HG02642 (cell line): ENCODE results near the gene GMPPB.

Source experiments
- ATAC-seq: cut with Tn5 transposase; IDR thresholded peaks from one replicate; pipeline ENCODE4 v1.9.1; 2021; ENCODE audit warnings: mild to moderate bottlenecking; ENCODE audit not compliant: unreplicated experiment, poor library complexity

GMPPB gene

GRCh38 chr3:49715611-49716121 lies 8.1 kb downstream of the GMPPB start:
- ATAC-seq, result no peak

- ATAC-seq, result no peak
These were observed 8.8 kb downstream of the GMPPB start for GRCh38 chr3:49714728-49715550.

GRCh38 chr3:49713336-49714105 lies 10.2 kb downstream of the GMPPB start:
- ATAC-seq, result no peak

- ATAC-seq, result no peak
These were observed 11.0 kb downstream of the GMPPB start for GRCh38 chr3:49712631-49713317.

DNA sequence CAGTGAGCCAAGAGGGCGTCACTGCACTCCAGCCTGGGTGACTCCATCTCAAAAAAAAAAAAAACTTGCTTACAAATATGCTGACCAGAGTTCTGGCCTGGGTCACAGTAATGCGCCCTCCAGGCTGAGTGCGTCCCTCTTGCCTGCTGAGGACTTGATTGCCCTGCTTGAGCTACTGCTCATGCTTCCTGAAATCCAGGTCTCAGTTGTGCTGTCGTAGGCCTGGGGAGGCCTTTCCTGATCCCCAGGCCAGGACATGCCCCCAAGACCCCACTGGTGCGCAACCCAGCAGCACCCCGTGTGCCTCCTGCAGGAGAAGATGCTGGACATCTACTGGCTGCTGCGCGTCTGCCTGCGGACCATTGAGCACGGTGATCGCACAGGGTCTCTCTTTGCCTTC lies 11.6 kb downstream of the GMPPB start:
- no peak for ATAC-seq

- ATAC-seq, result no peak
These were observed 12.3 kb downstream of the GMPPB start for GRCh38 chr3:49711489-49711888.

DNA sequence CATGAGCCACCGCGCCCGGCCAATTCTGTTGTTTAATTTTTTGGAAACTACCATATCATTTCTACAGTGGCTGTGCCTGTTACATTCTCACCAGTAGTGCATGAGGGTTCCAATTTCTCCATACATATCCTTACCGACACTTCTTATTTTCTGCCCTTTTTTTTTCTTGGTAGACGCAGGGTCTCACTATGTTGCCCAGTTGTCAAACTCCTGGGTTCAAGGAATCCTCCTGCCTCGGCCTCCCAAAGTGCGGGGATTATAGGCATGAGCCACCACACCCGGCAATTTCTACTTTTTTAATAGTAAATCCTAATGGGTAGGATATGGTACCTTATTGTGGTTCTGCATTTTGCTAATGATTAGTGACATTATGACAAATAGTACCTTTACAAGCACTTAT lies 13.9 kb downstream of the GMPPB start:
- no peak for ATAC-seq

- no peak for ATAC-seq
These were observed 16.7 kb downstream of the GMPPB start for GRCh38 chr3:49707113-49707480.

DNA sequence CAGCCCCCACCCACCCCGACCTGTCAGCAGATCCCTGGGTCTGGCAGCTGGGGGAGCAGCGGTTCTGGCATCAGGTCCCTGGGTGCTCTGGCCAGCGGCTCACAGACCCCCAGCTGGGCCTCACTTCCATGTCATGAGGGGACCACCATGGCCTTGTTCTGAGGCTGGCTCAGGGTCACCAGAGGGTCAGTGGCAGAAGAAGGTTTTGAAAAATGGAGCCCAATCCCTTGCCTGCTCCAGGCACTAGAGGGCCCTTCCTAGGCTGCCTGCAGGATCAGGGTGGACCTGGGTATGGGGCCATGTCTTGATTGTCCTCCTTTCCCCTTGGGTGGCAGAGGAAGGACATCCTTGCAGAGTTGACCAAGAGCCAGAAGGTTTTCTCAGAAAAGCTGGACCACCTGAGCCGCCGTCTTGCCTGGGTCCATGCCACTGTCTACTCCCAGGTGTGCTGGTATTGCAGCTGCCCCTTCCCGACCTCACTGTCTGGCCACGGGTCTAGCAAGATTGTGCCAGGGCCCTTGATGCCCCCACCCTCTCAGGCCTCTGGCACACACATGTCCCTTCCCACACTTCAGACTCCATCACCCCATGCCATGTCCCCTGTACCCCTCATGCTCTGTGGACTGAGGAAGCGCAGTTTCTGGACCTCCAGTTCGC lies 17.2 kb downstream of the GMPPB start:
- ATAC-seq, result no peak

DNA sequence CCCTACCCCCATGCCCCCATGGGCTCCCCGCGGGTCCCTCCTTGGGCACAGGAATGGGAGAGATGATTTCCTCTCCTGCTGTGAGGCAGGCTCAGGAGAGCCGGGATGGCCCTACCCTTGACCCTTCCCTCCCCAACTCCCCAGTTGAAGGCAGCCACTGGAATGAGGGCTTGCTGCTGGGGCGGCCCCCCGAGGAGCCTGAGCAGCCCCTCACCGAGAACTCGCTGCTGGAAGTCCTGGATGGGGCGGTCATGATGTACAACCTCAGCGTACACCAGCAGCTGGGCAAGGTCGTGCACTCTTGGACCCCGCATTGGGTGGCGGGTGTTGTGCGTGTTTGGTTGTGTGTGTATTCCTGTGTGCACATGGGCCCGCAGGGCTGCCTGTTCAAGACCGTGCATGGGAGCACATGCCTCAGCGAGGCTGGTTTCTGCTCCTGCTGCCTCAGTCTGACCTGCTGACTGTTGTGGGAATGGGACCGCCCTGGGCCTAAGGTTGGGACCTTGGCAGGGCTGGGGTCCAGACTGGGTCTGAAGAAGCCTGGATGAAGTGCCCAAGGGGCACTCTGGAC lies 18.3 kb downstream of the GMPPB start:
- ATAC-seq, result no peak

DNA sequence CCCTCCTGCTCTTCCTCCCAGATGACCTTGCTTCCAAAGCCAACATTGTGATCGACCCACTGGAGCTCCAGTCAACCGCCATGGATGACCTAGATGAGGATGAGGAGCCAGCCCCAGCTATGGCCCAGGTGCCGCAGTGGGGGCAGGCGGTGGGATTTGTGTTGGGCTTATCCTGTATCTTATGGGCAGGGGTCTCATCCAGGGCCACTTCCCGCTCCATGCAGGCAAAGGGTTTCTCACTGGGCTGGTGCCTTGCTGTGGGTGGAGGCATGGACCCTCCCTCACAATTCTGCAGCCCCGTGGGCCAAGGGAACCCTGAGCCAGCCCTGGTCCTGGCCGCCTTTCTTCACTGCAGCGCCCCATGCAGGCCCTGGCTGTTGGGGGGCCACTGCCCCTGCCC lies 19.1 kb downstream of the GMPPB start:
- ATAC-seq, result no peak

DNA sequence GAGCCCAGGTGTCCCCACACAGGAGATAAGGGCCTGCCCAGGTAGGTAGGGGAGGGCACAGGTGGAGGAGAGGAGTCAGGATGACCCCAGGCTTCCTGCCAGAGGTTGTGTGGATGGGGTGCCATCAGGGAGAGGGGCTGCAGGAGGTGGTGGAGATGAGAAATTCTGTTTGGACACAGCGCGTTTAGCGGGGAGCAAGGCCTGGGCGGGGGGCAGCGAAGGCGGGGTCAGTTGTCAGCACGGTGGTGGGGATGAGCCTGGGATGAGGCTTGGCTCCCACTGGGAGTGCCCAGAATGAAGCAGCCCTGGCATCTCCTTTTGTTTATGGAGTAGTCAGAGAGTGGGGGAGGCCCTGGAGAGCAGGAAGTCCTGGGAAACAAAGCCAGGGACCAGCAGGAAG lies 19.8 kb downstream of the GMPPB start:
- ATAC-seq, result no peak

DNA sequence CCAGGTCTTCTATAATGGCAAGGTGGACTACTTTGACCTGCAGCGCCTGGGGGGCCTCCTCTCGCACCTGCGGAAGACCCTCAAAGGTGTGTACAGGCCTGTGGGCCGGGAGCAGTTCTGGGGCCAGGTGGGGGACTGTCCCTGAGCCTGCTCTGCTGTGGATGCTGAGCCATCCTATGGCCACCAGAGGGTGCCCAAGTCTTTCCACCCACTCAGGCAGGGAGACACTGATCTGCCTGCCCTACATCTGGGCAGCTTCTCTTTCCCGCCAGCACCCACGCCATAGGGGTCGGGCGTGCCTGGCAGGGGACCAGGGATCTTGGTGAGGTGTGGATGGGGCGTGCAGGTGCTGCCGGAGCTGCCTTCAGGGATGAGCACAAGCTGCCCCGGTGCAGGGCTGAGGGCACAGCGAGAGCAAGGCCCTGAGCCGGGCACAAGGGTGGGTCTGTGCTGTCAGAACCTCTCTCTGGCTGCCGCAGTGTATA lies 20.3 kb downstream of the GMPPB start:
- peak; percentile 69 for ATAC-seq

DNA sequence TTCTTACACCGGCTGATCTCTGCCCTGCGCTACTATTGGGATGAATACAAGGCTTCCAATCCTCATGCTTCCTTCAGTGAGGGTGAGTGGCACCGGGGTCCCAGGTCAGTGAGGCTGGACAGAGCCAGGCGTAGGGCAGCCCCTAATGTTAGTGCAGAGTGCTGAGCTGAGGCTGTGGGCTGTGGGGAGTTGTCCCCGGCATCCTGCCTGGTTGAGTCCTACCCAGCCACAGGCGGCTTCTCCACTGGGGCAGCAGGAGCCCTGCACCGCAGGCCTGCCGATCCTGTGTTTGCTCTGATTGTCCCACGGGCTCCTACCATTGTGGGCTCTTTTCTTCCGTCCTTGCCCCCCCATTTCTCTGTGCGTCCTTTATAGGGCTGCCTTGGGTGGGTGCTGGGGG lies 21.1 kb downstream of the GMPPB start:
- no peak for ATAC-seq

- no peak for ATAC-seq
These were observed 22.2 kb downstream of the GMPPB start for GRCh38 chr3:49701388-49702077.

DNA sequence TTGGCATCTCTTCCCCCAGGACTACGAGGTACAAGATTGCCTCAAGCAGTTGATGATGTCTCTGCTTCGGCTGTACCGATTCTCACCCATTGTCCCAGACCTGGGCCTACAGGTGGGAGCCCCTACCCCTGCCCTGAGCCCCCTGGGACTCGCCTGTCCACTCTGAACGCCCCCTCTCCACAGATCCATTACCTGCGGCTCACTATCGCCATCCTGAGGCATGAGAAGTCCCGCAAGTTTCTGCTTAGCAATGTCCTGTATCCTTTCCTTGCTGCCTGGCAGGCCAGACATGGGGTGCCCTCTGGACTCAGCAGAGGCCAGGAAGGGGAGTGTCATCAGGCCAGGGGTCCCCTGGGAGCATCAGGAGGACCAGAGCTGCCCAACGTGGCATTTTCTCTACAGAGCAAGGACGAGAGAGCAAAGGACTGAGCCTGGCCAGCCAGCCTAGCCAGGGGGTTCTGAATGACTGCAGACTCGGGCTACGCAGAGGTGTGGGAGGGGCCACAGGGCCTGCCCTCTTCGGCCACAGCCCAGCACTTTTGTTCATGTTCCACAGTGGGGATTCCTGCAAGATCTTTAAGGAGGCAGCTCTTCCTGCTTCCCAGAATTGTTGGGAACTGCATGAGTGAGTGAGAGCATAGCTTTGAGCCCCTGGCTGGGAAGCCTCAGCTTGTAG lies 23.2 kb downstream of the GMPPB start:
- no peak for ATAC-seq

- no peak for ATAC-seq
These were observed 23.7 kb downstream of the GMPPB start for GRCh38 chr3:49700014-49700413.

DNA sequence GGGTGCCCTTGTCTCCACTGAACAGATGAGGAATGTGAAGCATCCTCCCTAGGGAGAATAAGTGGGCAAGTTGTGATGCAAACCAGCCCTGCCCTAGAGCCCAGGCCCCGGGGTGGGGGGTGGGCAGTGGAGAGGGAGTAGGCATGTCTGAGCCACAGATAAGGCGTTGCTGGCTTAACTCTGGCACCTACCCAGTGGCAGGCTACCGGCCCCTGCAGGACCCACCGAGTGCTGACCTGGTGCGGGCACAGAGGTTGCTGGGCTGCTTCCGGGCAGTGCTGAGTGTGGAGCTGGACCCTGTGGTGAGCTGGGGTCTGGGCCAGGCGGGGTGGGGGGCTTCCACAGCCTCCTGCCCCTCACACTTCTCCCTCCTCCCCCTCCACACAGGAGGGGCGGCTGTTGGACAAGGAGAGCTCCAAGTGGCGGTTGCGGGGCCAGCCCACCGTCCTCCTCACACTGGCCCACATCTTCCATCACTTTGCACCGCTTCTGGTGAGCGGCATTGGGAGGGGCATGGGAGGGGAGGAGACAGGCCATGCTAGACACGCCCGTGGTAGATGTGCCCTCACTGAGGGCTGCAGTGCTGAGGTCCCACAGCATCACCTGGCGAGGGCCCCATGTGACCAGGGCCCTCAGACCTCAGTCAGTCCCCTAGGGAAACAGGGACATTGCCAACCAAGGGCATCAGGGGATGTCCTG lies 24.3 kb downstream of the GMPPB start:
- no peak for ATAC-seq
